SK-N-SH treated with all-trans-retinoic acid at 6 μM for 48 hours (cell line): Measurements from ENCODE around the gene SEC14L1.

Experiments
- ATAC-seq: fragments of 200-7000 bp; cut with Tn5 transposase; 3 replicates; pipeline ENCODE4 v1.9.1; 2020; ENCODE audit warnings: mild to moderate bottlenecking, moderate library complexity
- BACH2 ChIP-seq: fragments of 250-450 bp; sonication (Bioruptor Pico); IDR thresholded peaks from 2 replicates; pipeline ENCODE4 v1.9.0; 2021; ENCODE audit warnings: mild to moderate bottlenecking, borderline replicate concordance
- CSDC2 ChIP-seq: fragments of 250-450 bp; sonication (Bioruptor Pico); IDR thresholded peaks from 2 replicates; pipeline ENCODE4 v1.5.0; 2020; ENCODE audit warnings: mild to moderate bottlenecking, moderate library complexity
- ESRRG ChIP-seq: fragments of 250-450 bp; sonication (Bioruptor Pico); IDR thresholded peaks from 2 replicates; pipeline ENCODE4 v1.6.1; 2021; ENCODE audit warnings: mild to moderate bottlenecking
- ISL1 ChIP-seq: fragments of 250-450 bp; sonication (Bioruptor Pico); IDR thresholded peaks from 2 replicates; pipeline ENCODE4 v2.1.2; 2022; ENCODE audit warnings: mild to moderate bottlenecking, moderate library complexity
- OSR1 ChIP-seq: fragments of 250-450 bp; sonication (Bioruptor Pico); IDR thresholded peaks from 2 replicates; pipeline ENCODE4 v1.8.0; 2022; ENCODE audit warnings: moderate library complexity, mild to moderate bottlenecking, inconsistent platforms
- PPARA ChIP-seq: fragments of 250-450 bp; sonication (Bioruptor Pico); IDR thresholded peaks from 2 replicates; pipeline ENCODE4 v1.5.0; 2020; ENCODE audit warnings: mild to moderate bottlenecking, borderline replicate concordance
- RARB ChIP-seq: fragments of 250-450 bp; sonication (Bioruptor Pico); IDR thresholded peaks from 2 replicates; pipeline ENCODE4 v1.8.0; 2021; ENCODE audit warnings: mild to moderate bottlenecking, moderate library complexity
- SNAI2 ChIP-seq: fragments of 250-450 bp; sonication (Bioruptor Pico); IDR thresholded peaks from 2 replicates; pipeline ENCODE4 v1.5.0; 2020; ENCODE audit warnings: mild to moderate bottlenecking, moderate library complexity
- TCF4 ChIP-seq: fragments of 250-450 bp; sonication (Bioruptor Pico); IDR thresholded peaks from 2 replicates; pipeline ENCODE4 v1.8.0; 2021; ENCODE audit warnings: mild to moderate bottlenecking, moderate library complexity, borderline replicate concordance
- TOX ChIP-seq: fragments of 250-450 bp; sonication (Bioruptor Pico); IDR thresholded peaks from 2 replicates; pipeline ENCODE4 v1.8.0; 2021; ENCODE audit warnings: mild to moderate bottlenecking, moderate library complexity, borderline replicate concordance
- ZC3H10 ChIP-seq: fragments of 250-450 bp; sonication (Bioruptor Pico); IDR thresholded peaks from 2 replicates; pipeline ENCODE4 v1.5.1; 2021; ENCODE audit warnings: mild to moderate bottlenecking, moderate library complexity
- ZFP3 ChIP-seq: fragments of 250-450 bp; sonication (Bioruptor Pico); IDR thresholded peaks from 2 replicates; pipeline ENCODE4 v1.5.0; 2020; ENCODE audit warnings: mild to moderate bottlenecking, moderate library complexity
- ZFP30 ChIP-seq: fragments of 450-650 bp; formaldehyde crosslinking; IDR thresholded peaks from 2 replicates; pipeline ENCODE4 v1.5.0; 2022; ENCODE audit warnings: mild to moderate bottlenecking, moderate library complexity
- ZNF565 ChIP-seq: fragments of 450-650 bp; formaldehyde crosslinking; conservative IDR thresholded peaks from 2 replicates; pipeline ENCODE4 v1.5.0; 2020; ENCODE audit warnings: low read depth, mild to moderate bottlenecking, moderate library complexity
- ZNF70 ChIP-seq: fragments of 450-650 bp; formaldehyde crosslinking; IDR thresholded peaks from 2 replicates; pipeline ENCODE4 v1.5.0; 2020; ENCODE audit warnings: mild to moderate bottlenecking, moderate library complexity
- ZNF8 ChIP-seq: fragments of 450-650 bp; formaldehyde crosslinking; IDR thresholded peaks from 2 replicates; pipeline ENCODE4 v1.5.0; 2020; ENCODE audit warnings: mild to moderate bottlenecking, moderate library complexity
- TF ChIP-seq, protein P1 (sequence below): fragments of 250-450 bp; sonication (Bioruptor Pico); IDR thresholded peaks from 2 replicates; pipeline ENCODE4 v1.8.0; 2020; ENCODE audit warnings: mild to moderate bottlenecking, moderate library complexity, borderline replicate concordance
- TF ChIP-seq, protein P2 (sequence below): fragments of 250-450 bp; sonication (Bioruptor Pico); IDR thresholded peaks from 2 replicates; pipeline ENCODE4 v1.5.0; 2020; ENCODE audit warnings: mild to moderate bottlenecking, moderate library complexity
- TF ChIP-seq, protein P3 (sequence below): fragments of 250-450 bp; sonication (Bioruptor Pico); IDR thresholded peaks from 2 replicates; pipeline ENCODE4 v1.8.0; 2021; ENCODE audit warnings: low read depth, mild to moderate bottlenecking, moderate library complexity, borderline replicate concordance
- TF ChIP-seq, protein P4 (sequence below): fragments of 250-450 bp; sonication (Bioruptor Pico); IDR thresholded peaks from 2 replicates; pipeline ENCODE4 v1.5.1; 2020; ENCODE audit warnings: low read depth, mild to moderate bottlenecking, moderate library complexity

Gene SEC14L1

DNA sequence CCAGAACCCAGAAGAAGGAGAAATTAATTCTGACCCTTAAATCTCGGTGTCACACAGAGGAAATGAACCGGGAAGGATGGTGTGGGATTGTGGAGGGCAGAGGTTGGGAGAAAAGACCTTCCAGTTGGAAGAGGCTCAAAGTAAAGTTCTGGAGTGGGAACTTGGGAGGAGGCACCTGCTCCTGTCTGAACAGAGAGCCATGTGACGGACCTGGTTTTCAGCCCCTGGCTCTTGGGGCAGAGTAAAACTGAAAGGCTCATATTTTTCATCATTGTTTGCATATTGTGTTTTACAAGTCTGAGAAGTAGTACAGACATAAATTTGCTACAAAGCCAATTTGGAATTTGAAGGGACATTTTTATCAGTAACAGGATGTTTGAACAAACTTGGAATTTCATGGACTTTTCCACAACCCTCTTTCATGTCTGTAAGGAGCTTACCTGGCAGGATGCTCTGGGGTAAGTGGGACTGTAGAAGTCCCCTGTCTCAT lies 24.4 kb upstream of the SEC14L1 start:
- ATAC-seq = no peak
- no peak for TF ChIP-seq OSR1 (CRISPR knock-in tag)
- no peak for TF ChIP-seq ZNF565 (CRISPR knock-in tag)
- TF ChIP-seq, protein P1, sequence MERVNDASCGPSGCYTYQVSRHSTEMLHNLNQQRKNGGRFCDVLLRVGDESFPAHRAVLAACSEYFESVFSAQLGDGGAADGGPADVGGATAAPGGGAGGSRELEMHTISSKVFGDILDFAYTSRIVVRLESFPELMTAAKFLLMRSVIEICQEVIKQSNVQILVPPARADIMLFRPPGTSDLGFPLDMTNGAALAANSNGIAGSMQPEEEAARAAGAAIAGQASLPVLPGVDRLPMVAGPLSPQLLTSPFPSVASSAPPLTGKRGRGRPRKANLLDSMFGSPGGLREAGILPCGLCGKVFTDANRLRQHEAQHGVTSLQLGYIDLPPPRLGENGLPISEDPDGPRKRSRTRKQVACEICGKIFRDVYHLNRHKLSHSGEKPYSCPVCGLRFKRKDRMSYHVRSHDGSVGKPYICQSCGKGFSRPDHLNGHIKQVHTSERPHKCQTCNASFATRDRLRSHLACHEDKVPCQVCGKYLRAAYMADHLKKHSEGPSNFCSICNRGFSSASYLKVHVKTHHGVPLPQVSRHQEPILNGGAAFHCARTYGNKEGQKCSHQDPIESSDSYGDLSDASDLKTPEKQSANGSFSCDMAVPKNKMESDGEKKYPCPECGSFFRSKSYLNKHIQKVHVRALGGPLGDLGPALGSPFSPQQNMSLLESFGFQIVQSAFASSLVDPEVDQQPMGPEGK (CRISPR knock-in tag) = no peak
- no peak for TF ChIP-seq ZNF70 (CRISPR knock-in tag)
- TF ChIP-seq, protein P2, sequence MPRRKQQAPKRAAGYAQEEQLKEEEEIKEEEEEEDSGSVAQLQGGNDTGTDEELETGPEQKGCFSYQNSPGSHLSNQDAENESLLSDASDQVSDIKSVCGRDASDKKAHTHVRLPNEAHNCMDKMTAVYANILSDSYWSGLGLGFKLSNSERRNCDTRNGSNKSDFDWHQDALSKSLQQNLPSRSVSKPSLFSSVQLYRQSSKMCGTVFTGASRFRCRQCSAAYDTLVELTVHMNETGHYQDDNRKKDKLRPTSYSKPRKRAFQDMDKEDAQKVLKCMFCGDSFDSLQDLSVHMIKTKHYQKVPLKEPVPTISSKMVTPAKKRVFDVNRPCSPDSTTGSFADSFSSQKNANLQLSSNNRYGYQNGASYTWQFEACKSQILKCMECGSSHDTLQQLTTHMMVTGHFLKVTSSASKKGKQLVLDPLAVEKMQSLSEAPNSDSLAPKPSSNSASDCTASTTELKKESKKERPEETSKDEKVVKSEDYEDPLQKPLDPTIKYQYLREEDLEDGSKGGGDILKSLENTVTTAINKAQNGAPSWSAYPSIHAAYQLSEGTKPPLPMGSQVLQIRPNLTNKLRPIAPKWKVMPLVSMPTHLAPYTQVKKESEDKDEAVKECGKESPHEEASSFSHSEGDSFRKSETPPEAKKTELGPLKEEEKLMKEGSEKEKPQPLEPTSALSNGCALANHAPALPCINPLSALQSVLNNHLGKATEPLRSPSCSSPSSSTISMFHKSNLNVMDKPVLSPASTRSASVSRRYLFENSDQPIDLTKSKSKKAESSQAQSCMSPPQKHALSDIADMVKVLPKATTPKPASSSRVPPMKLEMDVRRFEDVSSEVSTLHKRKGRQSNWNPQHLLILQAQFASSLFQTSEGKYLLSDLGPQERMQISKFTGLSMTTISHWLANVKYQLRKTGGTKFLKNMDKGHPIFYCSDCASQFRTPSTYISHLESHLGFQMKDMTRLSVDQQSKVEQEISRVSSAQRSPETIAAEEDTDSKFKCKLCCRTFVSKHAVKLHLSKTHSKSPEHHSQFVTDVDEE = no peak
- no peak for TF ChIP-seq CSDC2
- TF ChIP-seq ZC3H10 (CRISPR knock-in tag) = no peak
- no peak for TF ChIP-seq PPARA
- TF ChIP-seq, protein P3, sequence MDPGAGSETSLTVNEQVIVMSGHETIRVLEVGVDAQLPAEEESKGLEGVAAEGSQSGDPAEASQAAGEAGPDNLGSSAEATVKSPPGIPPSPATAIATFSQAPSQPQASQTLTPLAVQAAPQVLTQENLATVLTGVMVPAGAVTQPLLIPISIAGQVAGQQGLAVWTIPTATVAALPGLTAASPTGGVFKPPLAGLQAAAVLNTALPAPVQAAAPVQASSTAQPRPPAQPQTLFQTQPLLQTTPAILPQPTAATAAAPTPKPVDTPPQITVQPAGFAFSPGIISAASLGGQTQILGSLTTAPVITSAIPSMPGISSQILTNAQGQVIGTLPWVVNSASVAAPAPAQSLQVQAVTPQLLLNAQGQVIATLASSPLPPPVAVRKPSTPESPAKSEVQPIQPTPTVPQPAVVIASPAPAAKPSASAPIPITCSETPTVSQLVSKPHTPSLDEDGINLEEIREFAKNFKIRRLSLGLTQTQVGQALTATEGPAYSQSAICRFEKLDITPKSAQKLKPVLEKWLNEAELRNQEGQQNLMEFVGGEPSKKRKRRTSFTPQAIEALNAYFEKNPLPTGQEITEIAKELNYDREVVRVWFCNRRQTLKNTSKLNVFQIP (CRISPR knock-in tag) = no peak
- TF ChIP-seq TOX (CRISPR knock-in tag) = no peak
- TF ChIP-seq BACH2 (CRISPR knock-in tag) = no peak
- TF ChIP-seq ZNF8 (CRISPR knock-in tag) = no peak

DNA sequence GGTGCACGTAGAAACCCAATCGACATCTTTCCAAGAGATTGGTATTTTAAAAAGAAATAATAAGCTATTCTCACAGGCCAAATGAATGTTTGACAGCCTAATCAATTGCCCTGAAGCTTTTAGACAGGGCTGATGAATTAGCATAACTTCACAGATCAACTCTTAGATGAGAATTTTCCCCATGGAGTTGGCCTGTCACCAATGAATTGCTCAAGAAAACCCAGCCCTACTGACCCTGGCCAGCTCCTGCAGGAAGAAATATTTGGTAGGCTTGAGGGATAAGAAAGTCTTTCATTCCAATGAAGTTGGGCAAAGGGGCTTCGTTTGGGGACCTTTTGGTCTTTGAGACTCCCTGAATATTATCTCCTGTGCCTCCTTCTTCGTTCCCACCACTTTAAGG lies 23.4 kb upstream of the SEC14L1 start:
- TF ChIP-seq, protein P1 (CRISPR knock-in tag) = no peak
- TF ChIP-seq BACH2 (CRISPR knock-in tag) = no peak
- TF ChIP-seq TOX (CRISPR knock-in tag) = no peak
- no peak for TF ChIP-seq PPARA
- no peak for TF ChIP-seq ZNF8 (CRISPR knock-in tag)
- TF ChIP-seq, protein P4, sequence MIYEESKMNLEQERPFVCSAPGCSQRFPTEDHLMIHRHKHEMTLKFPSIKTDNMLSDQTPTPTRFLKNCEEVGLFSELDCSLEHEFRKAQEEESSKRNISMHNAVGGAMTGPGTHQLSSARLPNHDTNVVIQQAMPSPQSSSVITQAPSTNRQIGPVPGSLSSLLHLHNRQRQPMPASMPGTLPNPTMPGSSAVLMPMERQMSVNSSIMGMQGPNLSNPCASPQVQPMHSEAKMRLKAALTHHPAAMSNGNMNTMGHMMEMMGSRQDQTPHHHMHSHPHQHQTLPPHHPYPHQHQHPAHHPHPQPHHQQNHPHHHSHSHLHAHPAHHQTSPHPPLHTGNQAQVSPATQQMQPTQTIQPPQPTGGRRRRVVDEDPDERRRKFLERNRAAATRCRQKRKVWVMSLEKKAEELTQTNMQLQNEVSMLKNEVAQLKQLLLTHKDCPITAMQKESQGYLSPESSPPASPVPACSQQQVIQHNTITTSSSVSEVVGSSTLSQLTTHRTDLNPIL (CRISPR knock-in tag) = no peak
- TF ChIP-seq ESRRG (CRISPR knock-in tag) = no peak
- no peak for TF ChIP-seq RARB (CRISPR knock-in tag)
- TF ChIP-seq, protein P3 (CRISPR knock-in tag) = no peak
- ATAC-seq = no peak

DNA sequence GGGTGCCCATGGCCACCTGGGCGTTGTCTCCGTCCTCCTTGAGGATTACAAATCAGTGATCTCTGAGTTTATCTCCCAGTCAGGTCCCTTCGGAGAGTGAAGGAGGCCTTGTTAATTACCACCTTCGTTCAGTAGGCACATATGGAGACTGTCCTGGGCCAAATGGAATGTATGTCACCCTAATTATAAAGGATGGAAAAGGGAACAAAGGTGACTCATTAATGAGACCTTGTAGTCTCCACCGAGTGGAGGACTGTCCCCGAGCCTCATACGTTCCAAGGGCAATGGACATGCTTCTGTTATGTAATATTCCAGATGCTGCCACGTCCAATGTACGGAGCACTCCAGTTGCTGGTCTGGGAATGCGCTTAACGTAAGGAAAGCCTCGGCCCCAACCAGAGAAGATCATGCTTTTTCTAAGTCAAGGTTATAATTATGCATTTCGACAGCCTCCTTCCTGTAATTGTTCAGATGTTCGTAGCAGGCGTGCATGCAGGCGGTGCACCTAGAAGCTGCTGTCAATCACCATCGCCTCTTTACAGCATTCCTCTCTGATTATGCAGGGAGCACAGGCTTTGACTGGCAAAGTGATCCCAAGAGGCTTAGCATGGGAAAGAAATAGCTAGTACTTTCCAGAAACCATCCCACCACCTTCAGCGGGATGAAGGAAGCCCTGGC lies 22.4 kb upstream of the SEC14L1 start:
- no peak for ATAC-seq
- TF ChIP-seq TCF4 (CRISPR knock-in tag) = no peak
- no peak for TF ChIP-seq ZFP30 (CRISPR knock-in tag)
- no peak for TF ChIP-seq TOX (CRISPR knock-in tag)
- TF ChIP-seq ZNF565 (CRISPR knock-in tag) = no peak
- TF ChIP-seq, protein P2 = no peak
- no peak for TF ChIP-seq OSR1 (CRISPR knock-in tag)
- no peak for TF ChIP-seq PPARA
- TF ChIP-seq SNAI2 (CRISPR knock-in tag) = no peak
- TF ChIP-seq, protein P4 (CRISPR knock-in tag) = no peak
- TF ChIP-seq ZFP3 = no peak
- TF ChIP-seq BACH2 (CRISPR knock-in tag) = no peak
- TF ChIP-seq ISL1 (CRISPR knock-in tag) = no peak
- no peak for TF ChIP-seq ZNF8 (CRISPR knock-in tag)
